HG02973 (cell line): ENCODE measurements around the gene CDK2.
"Not testable (repeated sequence)": the region's sequence is repeated elsewhere in the genome, so short reads cannot be mapped to it uniquely, and the experiment has no call there.

Experiments used
- ATAC-seq: cut with Tn5 transposase; IDR thresholded peaks from one replicate; pipeline ENCODE4 v1.9.1; 2021; ENCODE audit warnings: moderate library complexity; ENCODE audit not compliant: unreplicated experiment

CDK2 gene

DNA sequence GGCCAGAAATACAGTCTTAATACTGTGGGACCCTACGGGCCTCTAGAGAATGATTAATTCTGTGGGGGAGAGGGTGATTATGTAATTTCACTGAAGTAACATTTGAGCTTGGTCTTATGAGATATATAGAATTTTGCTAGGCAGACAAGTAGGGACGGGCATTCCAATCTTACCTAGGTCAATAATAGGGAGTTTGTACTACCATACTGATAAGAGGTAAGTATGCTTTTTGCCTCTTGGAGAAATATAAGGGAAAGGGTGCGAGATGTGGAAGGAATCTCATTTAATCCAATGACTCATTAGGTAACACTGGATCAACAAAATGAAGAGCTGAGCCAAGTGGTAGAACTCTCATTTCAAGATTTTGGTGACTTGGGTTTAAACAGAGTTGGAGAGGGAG lies 12.4 kb downstream of the CDK2 start:
- ATAC-seq, result no peak

DNA sequence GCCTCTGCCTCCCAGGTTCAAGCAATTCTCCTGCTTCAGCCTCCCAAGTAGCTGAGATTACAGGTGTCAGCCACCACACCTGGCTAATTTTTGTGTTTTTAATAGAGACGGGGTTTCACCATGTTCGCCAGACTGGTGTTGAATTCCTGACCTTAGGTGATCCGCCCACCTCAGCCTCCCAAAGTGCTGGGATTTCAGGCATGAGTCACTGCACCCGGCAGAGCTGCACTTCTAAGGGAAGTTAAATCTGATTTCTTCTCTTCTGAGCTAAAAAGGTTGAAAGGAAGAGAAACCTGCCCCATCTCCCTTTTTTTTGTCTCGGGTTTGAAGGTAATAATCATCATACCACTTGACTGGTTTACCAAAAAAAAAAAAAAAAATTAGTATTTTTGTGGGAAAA lies 15.3 kb downstream of the CDK2 start:
- ATAC-seq, result not testable (repeated sequence)

DNA sequence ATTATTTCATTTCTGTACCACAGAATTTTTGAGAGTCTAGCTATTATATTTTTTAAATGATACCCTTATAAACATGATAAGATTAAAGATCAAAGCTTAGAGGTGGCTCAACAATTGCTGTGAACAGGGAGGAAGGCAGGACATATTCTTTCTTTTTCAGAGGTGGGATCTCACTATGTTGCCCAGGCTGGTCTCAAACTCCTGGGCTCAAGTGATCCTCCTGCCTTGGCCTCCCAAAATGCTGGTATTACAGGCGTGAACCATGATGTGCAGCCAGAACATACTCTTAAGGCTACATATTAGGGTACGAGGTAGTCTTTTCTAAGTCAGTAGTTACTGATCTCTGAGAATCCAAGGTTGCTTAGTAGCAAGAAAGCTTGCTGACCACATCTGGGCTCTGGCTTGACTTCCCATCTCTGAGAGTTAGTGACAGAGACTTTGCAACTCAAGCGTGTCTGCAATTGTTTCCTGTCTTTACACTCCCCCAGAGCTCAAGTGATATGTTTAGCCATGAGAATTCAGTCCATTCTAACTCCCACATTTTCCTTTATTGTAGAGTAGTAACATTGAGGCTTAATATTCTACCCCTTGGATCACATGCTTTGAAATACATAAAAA lies 15.8 kb downstream of the CDK2 start:
- no peak for ATAC-seq

DNA sequence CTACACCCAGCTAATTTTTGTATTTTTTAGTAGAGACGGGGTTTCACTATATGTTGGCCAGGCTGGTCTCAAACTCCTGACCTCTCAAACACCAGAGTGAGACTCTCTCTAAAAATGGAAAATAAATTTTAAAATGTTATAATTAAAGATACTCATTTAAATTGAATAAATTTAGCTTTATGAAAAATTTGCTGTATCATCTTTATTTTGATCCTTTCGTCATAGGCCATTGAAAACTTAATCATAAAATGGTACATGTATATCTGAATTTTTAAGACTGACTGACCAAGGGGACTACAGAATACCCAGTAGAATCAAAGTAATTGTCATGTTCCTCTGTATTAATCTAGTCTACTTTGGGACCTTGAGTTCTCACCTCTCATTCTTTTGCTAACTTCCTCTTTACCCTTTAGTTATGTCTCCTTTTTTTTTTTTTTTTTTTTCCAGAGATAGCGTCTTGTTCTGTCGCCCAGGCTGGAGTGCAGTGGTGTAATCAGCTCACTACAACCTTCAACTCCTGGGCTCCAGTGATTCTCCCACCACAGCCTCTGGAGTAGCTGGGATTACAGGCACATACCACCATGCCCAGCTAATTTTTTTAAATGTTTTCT lies 16.7 kb downstream of the CDK2 start:
- ATAC-seq, result no peak

DNA sequence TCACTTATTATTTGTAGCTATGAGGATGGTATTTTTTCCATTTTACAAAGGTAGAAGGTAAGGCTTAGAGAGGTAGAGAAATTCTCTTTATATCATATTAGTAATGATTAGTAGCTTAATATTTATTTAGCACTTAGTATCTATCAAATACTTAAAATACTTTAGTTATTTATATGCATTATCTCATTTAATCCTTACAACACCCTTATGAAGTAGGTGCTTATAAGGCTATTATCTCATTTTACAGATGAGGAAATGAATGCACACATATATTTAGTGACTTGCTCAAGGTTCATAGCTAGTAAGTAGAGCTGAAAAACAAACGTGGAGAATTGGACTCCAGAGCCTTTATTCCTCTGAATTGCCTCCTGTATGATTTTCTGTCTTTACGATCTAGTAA lies 18.2 kb downstream of the CDK2 start:
- ATAC-seq, result no peak

GRCh38 chr12:55985341-55985740 lies 18.7 kb downstream of the CDK2 start:
- ATAC-seq, result no peak

DNA sequence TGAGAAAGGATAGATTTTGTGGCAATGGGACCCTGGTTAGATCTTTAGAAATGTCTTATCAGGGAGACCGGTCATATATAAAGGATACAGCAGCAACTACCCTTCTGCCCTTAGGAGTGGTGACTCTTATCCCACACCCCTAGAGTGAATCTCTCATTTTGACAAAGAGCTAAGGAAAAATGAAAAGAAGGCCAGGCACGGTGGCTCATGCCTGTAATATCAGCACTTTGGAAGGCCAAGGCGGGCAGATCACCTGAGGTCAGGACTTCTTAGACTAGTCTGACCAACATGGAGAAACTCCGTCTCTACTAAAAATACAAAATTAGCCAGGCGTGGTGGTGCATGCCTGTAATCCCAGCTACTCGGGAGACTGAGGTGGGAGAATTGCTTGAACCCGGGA lies 19.3 kb downstream of the CDK2 start:
- ATAC-seq, result not testable (repeated sequence)

DNA sequence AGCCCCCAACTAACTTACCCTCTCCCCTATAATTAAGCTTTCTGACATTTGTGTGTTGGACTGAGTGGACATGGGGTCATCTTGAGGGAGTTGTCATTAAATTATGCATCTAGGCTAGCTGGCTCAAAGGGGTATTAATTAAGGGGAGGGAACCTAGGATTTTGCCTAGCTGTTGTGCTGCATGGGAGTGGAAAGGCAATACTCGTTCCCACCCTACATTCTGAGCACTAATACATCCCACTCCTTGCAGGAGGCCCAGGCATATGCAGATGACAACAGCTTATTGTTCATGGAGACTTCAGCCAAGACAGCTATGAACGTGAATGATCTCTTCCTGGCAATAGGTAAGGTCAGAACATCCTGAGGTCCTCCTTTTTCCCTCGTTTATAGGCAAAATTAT lies 24.5 kb downstream of the CDK2 start:
- ATAC-seq, result no peak

GRCh38 chr12:55993230-55993853 lies 26.7 kb downstream of the CDK2 start:
- no peak for ATAC-seq

GRCh38 chr12:55995366-55995765 lies 28.7 kb downstream of the CDK2 start:
- no peak for ATAC-seq

DNA sequence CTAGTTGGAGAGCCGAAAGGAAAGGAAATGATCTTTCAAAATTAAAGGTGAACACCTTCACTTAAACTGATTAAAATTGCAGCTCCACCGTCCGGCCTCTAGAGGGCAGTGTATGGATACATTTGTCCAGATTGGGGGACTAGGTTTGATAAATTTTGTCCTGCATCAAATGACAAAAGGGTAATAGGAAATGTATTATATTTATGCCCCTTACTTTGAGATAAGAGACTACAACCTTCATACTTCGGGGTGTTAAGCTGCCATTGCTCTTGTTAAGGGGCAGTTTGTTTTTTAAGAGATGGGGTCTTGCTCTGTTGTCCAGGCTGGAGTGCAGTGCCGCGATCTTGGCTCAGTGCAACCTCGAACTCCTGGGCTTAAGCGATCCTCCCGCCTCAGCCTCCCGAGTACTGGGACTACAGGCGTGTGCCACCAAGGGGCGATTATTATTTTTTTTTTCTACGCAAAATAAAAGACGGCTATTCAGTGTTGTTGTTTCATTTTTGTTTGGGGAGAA lies 29.6 kb downstream of the CDK2 start:
- ATAC-seq, result no peak

DNA sequence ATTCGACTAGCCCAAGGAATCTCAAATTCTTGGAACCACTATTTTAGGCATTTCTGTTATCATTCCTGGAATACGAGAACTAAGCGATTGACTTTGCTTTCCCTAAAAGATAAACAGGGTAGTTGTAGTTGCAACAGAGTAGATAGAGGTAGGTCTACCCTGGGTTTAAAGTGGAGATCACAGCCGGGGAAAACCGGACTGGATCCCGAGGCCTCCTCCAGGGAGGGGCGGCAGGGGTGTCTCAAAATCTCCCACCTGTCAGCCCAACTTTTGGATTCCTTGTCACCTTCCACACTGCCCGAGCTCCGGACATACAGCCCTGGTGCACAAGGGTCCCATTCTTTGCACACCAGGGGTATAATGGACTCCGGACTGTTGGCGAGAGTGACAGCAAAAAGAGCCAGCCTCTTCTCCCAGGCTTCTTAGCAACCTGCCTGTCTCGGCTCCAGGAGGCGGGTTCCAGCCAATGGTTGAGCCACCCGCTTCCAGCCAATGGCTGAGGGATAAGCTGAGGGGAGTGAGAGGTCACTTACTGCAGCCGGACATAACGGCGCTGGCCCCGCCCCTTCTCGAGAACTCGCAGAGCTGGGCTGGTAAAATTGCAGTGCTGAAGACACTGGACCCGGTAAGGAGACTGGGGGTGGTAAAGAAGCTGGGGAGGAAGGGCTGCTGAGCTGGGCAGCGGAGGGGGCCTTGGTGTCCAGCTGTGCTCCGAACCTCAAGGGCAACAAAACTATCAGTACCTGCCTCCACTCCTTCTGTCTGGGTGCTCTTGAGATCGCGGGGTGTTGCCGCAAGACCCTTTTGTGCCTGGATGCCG lies 30.3 kb downstream of the CDK2 start, which contains the start of gene SUOX:
Gene SUOX (plus strand): TSS at position 562 of the 820 bp plus-strand sequence. CDS start 4,946 bp downstream, outside the sequence.
- ATAC-seq, result peak; percentile 98

GRCh38 chr12:55997535-55997859 lies 30.9 kb downstream of the CDK2 start:
- no peak for ATAC-seq

DNA sequence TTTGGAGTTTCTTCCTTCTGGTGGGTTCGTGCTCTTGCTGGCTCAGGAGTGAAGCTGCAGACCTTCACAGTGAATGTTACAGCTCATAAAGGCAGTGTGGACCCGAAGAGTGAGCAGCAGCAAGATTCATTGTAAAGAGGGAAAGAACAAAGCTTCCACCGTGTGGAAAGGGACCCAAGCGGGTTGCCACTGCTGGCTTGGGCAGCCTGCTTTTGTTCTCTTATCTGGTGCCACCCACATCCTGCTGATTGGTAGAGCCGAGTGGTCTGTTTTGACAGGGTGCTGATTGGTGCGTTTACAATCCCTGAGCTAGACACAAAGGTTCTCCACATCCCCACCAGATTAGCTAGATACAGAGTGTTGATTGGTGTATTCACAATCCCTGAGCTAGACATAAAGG lies 32.9 kb downstream of the CDK2 start:
- not testable (repeated sequence) for ATAC-seq

DNA sequence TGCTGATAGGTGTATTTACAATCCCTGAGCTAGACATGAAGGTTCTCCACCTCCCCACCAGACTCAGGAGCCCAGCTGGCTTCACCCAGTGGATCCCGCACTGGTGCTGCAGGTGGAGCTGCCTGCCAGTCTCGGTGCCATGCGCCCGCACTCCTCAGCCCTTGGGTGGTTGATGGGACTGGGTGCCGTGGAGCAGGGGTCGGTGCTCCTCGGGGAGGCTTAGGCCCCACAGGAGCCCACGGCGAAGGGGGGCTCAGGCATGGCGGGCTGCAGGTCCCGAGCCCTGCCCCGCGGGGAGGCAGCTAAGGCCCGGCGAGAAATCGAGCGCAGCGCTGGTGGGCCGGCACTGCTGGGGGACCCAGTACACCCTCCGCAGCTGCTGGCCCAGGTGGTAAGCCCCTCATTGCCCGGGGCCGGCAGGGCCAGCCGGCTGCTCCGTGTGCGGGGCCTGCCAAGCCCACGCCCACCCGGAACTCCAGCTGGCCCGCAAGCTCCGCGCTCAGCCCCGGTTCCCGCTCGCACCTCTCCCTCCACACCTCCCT lies 33.4 kb downstream of the CDK2 start:
- ATAC-seq, result not testable (repeated sequence)

- no peak for ATAC-seq
Measured at GRCh38 chr12:56001487-56002100, 35.0 kb downstream of the CDK2 start.

GRCh38 chr12:56003376-56003775 lies 36.7 kb downstream of the CDK2 start:
- ATAC-seq, result not testable (repeated sequence)

DNA sequence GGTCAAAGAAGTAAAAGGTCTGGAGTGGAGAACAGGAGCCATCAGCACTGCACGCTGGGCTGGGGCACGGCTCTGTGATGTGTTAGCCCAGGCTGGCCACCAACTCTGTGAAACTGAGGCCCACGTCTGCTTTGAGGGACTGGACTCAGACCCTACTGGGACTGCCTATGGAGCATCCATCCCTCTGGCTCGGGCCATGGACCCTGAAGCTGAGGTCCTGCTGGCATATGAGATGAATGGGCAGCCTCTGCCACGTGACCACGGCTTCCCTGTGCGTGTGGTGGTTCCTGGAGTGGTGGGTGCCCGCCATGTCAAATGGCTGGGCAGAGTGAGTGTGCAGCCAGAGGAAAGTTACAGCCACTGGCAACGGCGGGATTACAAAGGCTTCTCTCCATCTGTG lies 37.6 kb downstream of the CDK2 start:
- no peak for ATAC-seq

- peak; percentile 27 for ATAC-seq
Measured at GRCh38 chr12:56007564-56008559, 41.2 kb downstream of the CDK2 start.
